ENCODE measurements around the gene RABGAP1L.

GRCh38 chr1:174337000-174337681, 177.8 kb downstream of the RABGAP1L start:
- TF ChIP-seq EZH2phosphoT487 (conservative IDR thresholded peaks at IDR 0.05; ENCODE audit: low read length): no peak
- TF ChIP-seq, protein P1, sequence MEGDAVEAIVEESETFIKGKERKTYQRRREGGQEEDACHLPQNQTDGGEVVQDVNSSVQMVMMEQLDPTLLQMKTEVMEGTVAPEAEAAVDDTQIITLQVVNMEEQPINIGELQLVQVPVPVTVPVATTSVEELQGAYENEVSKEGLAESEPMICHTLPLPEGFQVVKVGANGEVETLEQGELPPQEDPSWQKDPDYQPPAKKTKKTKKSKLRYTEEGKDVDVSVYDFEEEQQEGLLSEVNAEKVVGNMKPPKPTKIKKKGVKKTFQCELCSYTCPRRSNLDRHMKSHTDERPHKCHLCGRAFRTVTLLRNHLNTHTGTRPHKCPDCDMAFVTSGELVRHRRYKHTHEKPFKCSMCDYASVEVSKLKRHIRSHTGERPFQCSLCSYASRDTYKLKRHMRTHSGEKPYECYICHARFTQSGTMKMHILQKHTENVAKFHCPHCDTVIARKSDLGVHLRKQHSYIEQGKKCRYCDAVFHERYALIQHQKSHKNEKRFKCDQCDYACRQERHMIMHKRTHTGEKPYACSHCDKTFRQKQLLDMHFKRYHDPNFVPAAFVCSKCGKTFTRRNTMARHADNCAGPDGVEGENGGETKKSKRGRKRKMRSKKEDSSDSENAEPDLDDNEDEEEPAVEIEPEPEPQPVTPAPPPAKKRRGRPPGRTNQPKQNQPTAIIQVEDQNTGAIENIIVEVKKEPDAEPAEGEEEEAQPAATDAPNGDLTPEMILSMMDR (IDR thresholded peaks at IDR 0.05; ENCODE audit: insufficient read depth, low read length, poor library complexity, severe bottlenecking): no peak
